ENCODE measurements around the gene AP5B1. TPM values are rescaled to one million over a fixed set of nuclear protein-coding genes. Genes with fewer than 3 reads are reported as not detected.
A peak's percentile ranks its signal among the peaks of the same experiment; 100 is the strongest.

The AP5B1 gene
- total RNA-seq, 1 experiment from 2014 or later, result 9.4 TPM

DNA sequence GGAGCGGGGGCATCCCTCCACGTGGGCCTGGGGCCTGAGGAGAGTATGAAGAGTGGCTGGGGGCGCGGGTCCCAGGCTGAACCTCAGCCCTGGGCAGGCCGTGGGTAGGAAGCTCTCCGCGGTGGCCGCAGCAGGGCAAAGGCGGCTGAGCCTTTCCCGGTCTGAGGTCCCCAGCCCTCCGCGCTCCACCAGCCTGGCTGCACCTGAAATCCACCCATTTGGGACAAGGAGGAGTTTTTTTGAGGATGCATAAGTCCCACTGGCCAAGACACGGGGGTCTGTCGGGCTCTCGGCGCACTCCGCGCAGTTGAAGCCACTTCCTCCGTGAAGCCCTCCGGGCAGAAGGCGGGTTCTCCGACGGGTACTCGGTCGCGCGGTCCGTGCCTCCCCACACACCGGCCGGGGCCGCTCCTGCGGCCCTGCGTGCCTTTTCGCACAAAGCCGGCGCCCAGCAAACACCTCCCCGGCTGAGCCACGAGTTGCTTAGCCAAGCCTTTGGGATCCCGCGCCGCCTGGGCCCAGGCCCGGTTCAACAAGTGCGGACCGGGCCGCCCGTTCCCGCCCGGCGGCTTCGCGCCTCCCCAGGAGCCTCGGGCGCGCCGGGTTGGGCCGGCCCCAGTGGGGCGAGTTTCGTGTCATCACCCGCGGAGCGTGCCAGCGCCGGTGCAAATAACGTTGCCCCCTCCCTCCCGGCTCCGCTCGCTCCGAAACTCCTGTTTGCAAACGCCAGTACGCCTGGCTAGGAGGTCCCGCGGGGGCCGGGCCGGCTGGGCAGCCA is 5.4 kb upstream of the AP5B1 start:
- WGBS (ENCODE audit: extremely low coverage, insufficient read length, low lambda C conversion rate), result no CpG with 5 or more reads among the region's 74 CpGs
- H2BK5ac ChIP-seq (ENCODE audit: insufficient read length, low read length), result no peak overlapping the region
- Mint-ChIP-seq H3K4me3 (peak overlapping the region; percentile 36 to 65), H3K27ac (no peak overlapping the region), H3K9me3 (no peaks in the 10 kb centered on the region; a peak in 1 of 5 replicates), H3K36me3 (ENCODE audit: insufficient read depth in 1 of 3, low read depth in 3 of 3) (peaks cover 0 to 3% (median 2%) of the 10 kb centered on the region in 3 experiments; a peak in 2 of 7 replicates), H3K4me1 (peaks cover 44 to 46% of the 10 kb centered on the region in 2 experiments), H3K27me3 (ENCODE audit: low read depth) (peaks cover 76% of the 10 kb centered on the region)
- H3K9ac ChIP-seq (ENCODE audit: extremely low read depth, insufficient read length, low read length), result no peak overlapping the region
- H4K91ac ChIP-seq (ENCODE audit: insufficient read length, low read depth, low read length), result no peak overlapping the region
- H3K4ac ChIP-seq (ENCODE audit: low read depth, low read length), result no peak overlapping the region
- no peak overlapping the region for H3K27ac ChIP-seq (ENCODE audit: insufficient read length, low read depth, low read length)
- no peak overlapping the region for H3K18ac ChIP-seq (ENCODE audit: insufficient read length, low read depth, low read length)
- no peak overlapping the region for H2BK120ac ChIP-seq (ENCODE audit: low read depth, low read length, poor library complexity, severe bottlenecking)
- DNase-seq, result peak; percentile 39
- H3K56ac ChIP-seq (ENCODE audit: insufficient read length, low read depth, low read length), result no peak overlapping the region
- H4K5ac ChIP-seq (ENCODE audit: insufficient read length, low read depth, low read length), result no peak overlapping the region
- no peak overlapping the region for H3T11ph ChIP-seq (ENCODE audit: low read length)
- no peak overlapping the region for H2BK20ac ChIP-seq (ENCODE audit: low read depth, low read length, poor library complexity, severe bottlenecking)
- no peaks in the 10 kb centered on the region for H4K20me1 ChIP-seq (ENCODE audit: control insufficient read depth, insufficient read depth, insufficient read length)
- no peak overlapping the region; the same call in 1 of the 2 replicates for H3K14ac ChIP-seq (ENCODE audit: insufficient read depth, low read length)
- no peak overlapping the region for H2AK5ac ChIP-seq (ENCODE audit: insufficient read length, low read length)
- no peak overlapping the region for H2AFZ ChIP-seq (ENCODE audit: low read length)
- H2BK12ac ChIP-seq (ENCODE audit: insufficient read length, low read depth, low read length), result no peak overlapping the region
- TF ChIP-seq, protein P1, sequence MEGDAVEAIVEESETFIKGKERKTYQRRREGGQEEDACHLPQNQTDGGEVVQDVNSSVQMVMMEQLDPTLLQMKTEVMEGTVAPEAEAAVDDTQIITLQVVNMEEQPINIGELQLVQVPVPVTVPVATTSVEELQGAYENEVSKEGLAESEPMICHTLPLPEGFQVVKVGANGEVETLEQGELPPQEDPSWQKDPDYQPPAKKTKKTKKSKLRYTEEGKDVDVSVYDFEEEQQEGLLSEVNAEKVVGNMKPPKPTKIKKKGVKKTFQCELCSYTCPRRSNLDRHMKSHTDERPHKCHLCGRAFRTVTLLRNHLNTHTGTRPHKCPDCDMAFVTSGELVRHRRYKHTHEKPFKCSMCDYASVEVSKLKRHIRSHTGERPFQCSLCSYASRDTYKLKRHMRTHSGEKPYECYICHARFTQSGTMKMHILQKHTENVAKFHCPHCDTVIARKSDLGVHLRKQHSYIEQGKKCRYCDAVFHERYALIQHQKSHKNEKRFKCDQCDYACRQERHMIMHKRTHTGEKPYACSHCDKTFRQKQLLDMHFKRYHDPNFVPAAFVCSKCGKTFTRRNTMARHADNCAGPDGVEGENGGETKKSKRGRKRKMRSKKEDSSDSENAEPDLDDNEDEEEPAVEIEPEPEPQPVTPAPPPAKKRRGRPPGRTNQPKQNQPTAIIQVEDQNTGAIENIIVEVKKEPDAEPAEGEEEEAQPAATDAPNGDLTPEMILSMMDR (conservative IDR thresholded peaks at IDR 0.05), result no peak
- H3K23ac ChIP-seq (ENCODE audit: insufficient read length, low read depth, low read length), result no peak overlapping the region
- H3K9me3 ChIP-seq (ENCODE audit: control insufficient read depth, low read depth, low read length), result no peaks in the 10 kb centered on the region
- no peaks in the 10 kb centered on the region for H3K79me1 ChIP-seq (ENCODE audit: insufficient read depth, low read depth, low read length, poor library complexity, severe bottlenecking)
- H3K79me2 ChIP-seq (ENCODE audit: insufficient read depth, low read length), result no peaks in the 10 kb centered on the region
- H3K23me2 ChIP-seq (ENCODE audit: insufficient read length, low read depth, low read length, poor library complexity, severe bottlenecking), result peaks cover 11% of the 10 kb centered on the region
- no peak overlapping the region for H2BK15ac ChIP-seq (ENCODE audit: low read depth, low read length)
- H3K27me3 ChIP-seq (ENCODE audit: insufficient read depth, low read length), result peaks cover 21% of the 10 kb centered on the region; the same call in 1 of the 2 replicates
- H3K4me1 ChIP-seq (ENCODE audit: insufficient read depth, low read length), result peaks cover 4% of the 10 kb centered on the region; the same call in 1 of the 2 replicates
- peak overlapping the region; percentile 41 for H3K4me2 ChIP-seq (ENCODE audit: insufficient read depth, insufficient read length, low read length)
- no peak overlapping the region for H4K8ac ChIP-seq (replicated peaks; ENCODE audit: insufficient read length, low read depth, low read length)
